Measurements from ENCODE around the gene RAI14.
A peak's percentile ranks its signal among the peaks of the same experiment; 100 is the strongest.
"Not testable (repeated sequence)": the region's sequence is repeated elsewhere in the genome, so short reads cannot be mapped to it uniquely, and the experiment has no call there.

The RAI14 gene

GRCh38 chr5:34700078-34700452, 43.9 kb downstream of the RAI14 start:
- Histone ChIP-seq H3K9me3 (ENCODE audit: insufficient read depth, low read length) (no peaks in the 10 kb centered on the region), H3K36me3 (ENCODE audit: insufficient read depth, insufficient read length, low read length) (peaks cover 28% of the 10 kb centered on the region), H3K4me3 (ENCODE audit: insufficient read length, low read depth) (no peak overlapping the region), H3K4me1 (ENCODE audit: insufficient read depth, insufficient read length) (peaks cover 3% of the 10 kb centered on the region), H3K9ac (ENCODE audit: insufficient read length, low read depth) (no peak overlapping the region), H3K27me3 (ENCODE audit: insufficient read depth, insufficient read length) (no peaks in the 10 kb centered on the region)
- no peak for TF ChIP-seq YY1 (IDR thresholded peaks at IDR 0.05; ENCODE audit: insufficient read depth, insufficient read length)
- no peak for TF ChIP-seq ZNF274 (IDR thresholded peaks at IDR 0.05; ENCODE audit: low read depth, low read length)
- no peak for TF ChIP-seq SUZ12 (IDR thresholded peaks at IDR 0.05; ENCODE audit: extremely low read depth, insufficient read depth, insufficient read length)
- DNase-seq (ENCODE audit: low read depth, low spot score) = no peak

- H3K9ac ChIP-seq (ENCODE audit: insufficient read length, low read depth); H3K4me3 ChIP-seq (ENCODE audit: insufficient read length, low read depth); H3K9me3 ChIP-seq (ENCODE audit: insufficient read depth, low read length); H3K4me1 ChIP-seq (ENCODE audit: insufficient read depth, insufficient read length); H3K27me3 ChIP-seq (ENCODE audit: insufficient read depth, insufficient read length); DNase-seq (ENCODE audit: low read depth, low spot score): not testable (repeated sequence)
- H3K36me3 ChIP-seq (ENCODE audit: insufficient read depth, insufficient read length, low read length) = peaks cover 38% of the 10 kb centered on the region
Observed at GRCh38 chr5:34701442-34701841, 45.3 kb downstream of the RAI14 start.

GRCh38 chr5:34703767-34704713, 47.9 kb downstream of the RAI14 start:
- no peak overlapping the region for H3K4me3 ChIP-seq (ENCODE audit: insufficient read length, low read depth)
- H3K27me3 ChIP-seq (ENCODE audit: insufficient read depth, insufficient read length) = no peaks in the 10 kb centered on the region
- H3K4me1 ChIP-seq (ENCODE audit: insufficient read depth, insufficient read length) = peaks cover 1% of the 10 kb centered on the region
- TF ChIP-seq SUZ12 (IDR thresholded peaks at IDR 0.05; ENCODE audit: extremely low read depth, insufficient read depth, insufficient read length) = no peak
- TF ChIP-seq YY1 (IDR thresholded peaks at IDR 0.05; ENCODE audit: insufficient read depth, insufficient read length) = no peak
- no peak for TF ChIP-seq ZNF274 (IDR thresholded peaks at IDR 0.05; ENCODE audit: low read depth, low read length)
- peak; percentile 40 for DNase-seq (ENCODE audit: low read depth, low spot score)
- H3K36me3 ChIP-seq (ENCODE audit: insufficient read depth, insufficient read length, low read length) = peaks cover 36% of the 10 kb centered on the region
- H3K9ac ChIP-seq (ENCODE audit: insufficient read length, low read depth) = no peak overlapping the region
- H3K9me3 ChIP-seq (ENCODE audit: insufficient read depth, low read length) = no peaks in the 10 kb centered on the region

GRCh38 chr5:34706084-34706483, 50.0 kb downstream of the RAI14 start:
- TF ChIP-seq YY1 (IDR thresholded peaks at IDR 0.05; ENCODE audit: insufficient read depth, insufficient read length) = no peak
- TF ChIP-seq ZNF274 (IDR thresholded peaks at IDR 0.05; ENCODE audit: low read depth, low read length) = no peak
- no peak for TF ChIP-seq SUZ12 (IDR thresholded peaks at IDR 0.05; ENCODE audit: extremely low read depth, insufficient read depth, insufficient read length)
- H3K4me1 ChIP-seq (ENCODE audit: insufficient read depth, insufficient read length) = peaks cover 1% of the 10 kb centered on the region
- H3K27me3 ChIP-seq (ENCODE audit: insufficient read depth, insufficient read length) = no peaks in the 10 kb centered on the region

GRCh38 chr5:34707451-34708107, 51.5 kb downstream of the RAI14 start:
- Histone ChIP-seq H3K27me3 (ENCODE audit: insufficient read depth, insufficient read length) (no peaks in the 10 kb centered on the region), H3K4me3 (ENCODE audit: insufficient read length, low read depth) (no peak overlapping the region), H3K9ac (ENCODE audit: insufficient read length, low read depth) (no peak overlapping the region), H3K36me3 (ENCODE audit: insufficient read depth, insufficient read length, low read length) (peaks cover 42% of the 10 kb centered on the region), H3K4me1 (ENCODE audit: insufficient read depth, insufficient read length) (peaks cover 1% of the 10 kb centered on the region), H3K9me3 (ENCODE audit: insufficient read depth, low read length) (no peaks in the 10 kb centered on the region)
- TF ChIP-seq ZNF274 (IDR thresholded peaks at IDR 0.05; ENCODE audit: low read depth, low read length) (no peak), YY1 (IDR thresholded peaks at IDR 0.05; ENCODE audit: insufficient read depth, insufficient read length) (no peak), SUZ12 (IDR thresholded peaks at IDR 0.05; ENCODE audit: extremely low read depth, insufficient read depth, insufficient read length) (no peak)
- no peak for DNase-seq (ENCODE audit: low read depth, low spot score)

More at GRCh38 chr5:34706084-34706483, 50.0 kb downstream of the RAI14 start:
- Histone ChIP-seq H3K36me3 (ENCODE audit: insufficient read depth, insufficient read length, low read length) (peaks cover 40% of the 10 kb centered on the region), H3K9me3 (ENCODE audit: insufficient read depth, low read length) (no peaks in the 10 kb centered on the region), H3K4me3 (ENCODE audit: insufficient read length, low read depth) (no peak overlapping the region), H3K9ac (ENCODE audit: insufficient read length, low read depth) (no peak overlapping the region)
- DNase-seq (ENCODE audit: low read depth, low spot score) = no peak

GRCh38 chr5:34708777-34709176, 52.6 kb downstream of the RAI14 start:
- DNase-seq (ENCODE audit: low read depth, low spot score) = no peak
- Histone ChIP-seq H3K9ac (ENCODE audit: insufficient read length, low read depth) (no peak overlapping the region), H3K36me3 (ENCODE audit: insufficient read depth, insufficient read length, low read length) (peaks cover 42% of the 10 kb centered on the region), H3K4me3 (ENCODE audit: insufficient read length, low read depth) (no peak overlapping the region), H3K4me1 (ENCODE audit: insufficient read depth, insufficient read length) (peaks cover 1% of the 10 kb centered on the region), H3K9me3 (ENCODE audit: insufficient read depth, low read length) (no peaks in the 10 kb centered on the region), H3K27me3 (ENCODE audit: insufficient read depth, insufficient read length) (no peaks in the 10 kb centered on the region)
- TF ChIP-seq SUZ12 (IDR thresholded peaks at IDR 0.05; ENCODE audit: extremely low read depth, insufficient read depth, insufficient read length) = no peak
- no peak for TF ChIP-seq ZNF274 (IDR thresholded peaks at IDR 0.05; ENCODE audit: low read depth, low read length)
- TF ChIP-seq YY1 (IDR thresholded peaks at IDR 0.05; ENCODE audit: insufficient read depth, insufficient read length) = no peak
